GM12878 (cell line): ENCODE results near the gene DNAJC22. TPM values are rescaled to one million over a fixed set of nuclear protein-coding genes. Genes with fewer than 3 reads are reported as not detected.

Source experiments
- ATAC-seq: fragments of 200-7000 bp; cut with Tn5 transposase; 3 replicates; pipeline ENCODE4 v1.9.1; 2020; ENCODE audit warnings: mild to moderate bottlenecking, moderate library complexity
- BruUV-seq: library from RNA; stranded (reverse); fragments of 400-500 nt; replicated peaks from 2 replicates; lab custom pipeline; 2021; lab: Mats Ljungman, UMichigan
- CTCF ChIA-PET: fragments of 300-600 bp; sonication (Branson Sonifier 250); formaldehyde crosslinking; extraction: SDS; loops from one replicate; lab custom pipeline; 2021; ENCODE audit warnings: inconsistent platforms; lab: Yijun Ruan, JAX
- POLR2A ChIA-PET: fragments of 350-600 bp; formaldehyde crosslinking; extraction: SDS; loops from one replicate; lab custom pipeline; 2021; ENCODE audit warnings: inconsistent platforms; lab: Charles Lee
- RAD21 ChIA-PET: fragments of 300-600 bp; sonication (Branson Sonifier 250); formaldehyde crosslinking; loops from one replicate; lab custom pipeline; 2023; ENCODE audit warnings: antibody characterized with exemption; ENCODE audit not compliant: unreplicated experiment; lab: Charles Lee
- SMC1A ChIA-PET: fragments of 300-600 bp; sonication (Branson Sonifier 250); formaldehyde crosslinking; loops from one replicate; lab custom pipeline; 2023; ENCODE audit not compliant: unreplicated experiment, uncharacterized antibody; lab: Charles Lee
- DNase-seq: peaks from one replicate; pipeline ENCODE4 v3.0.0-alpha.2; 2011; ENCODE audit warnings: low read depth, low spot score
- FAIRE-seq: peaks from 3 replicates; lab custom pipeline; 2011; peaks lifted over from hg19 to GRCh38; lab: Jason Lieb, UNC
- H2AFZ ChIP-seq: 2 replicates; pipeline ENCODE4 v1.6.0; 2011; ENCODE audit warnings: low read depth, low read length, control low read depth; ENCODE audit not compliant: control insufficient read depth
- H3K27ac ChIP-seq: 2 replicates; pipeline ENCODE4 v1.5.1; 2011; ENCODE audit warnings: control low read depth; ENCODE audit not compliant: control insufficient read depth, insufficient read depth
- H3K27me3 ChIP-seq, 2 experiments: replicated peaks in 1 of 2; 2 replicates each; pipeline versions ENCODE4 v1.6.0 to v1.6.1; 2011; ENCODE audit warnings: low read length in 1 of 2; ENCODE audit not compliant: control insufficient read depth in 2 of 2, insufficient read depth in 2 of 2
- H3K36me3 ChIP-seq, 2 experiments: 2 replicates each; pipeline ENCODE4 v1.5.1; 2011; ENCODE audit warnings: low read length in 1 of 2; ENCODE audit not compliant: control insufficient read depth in 2 of 2, insufficient read depth in 2 of 2
- H3K4me1 ChIP-seq: 2 replicates; pipeline ENCODE4 v1.6.1; 2011; ENCODE audit warnings: mild to moderate bottlenecking, low read length, moderate library complexity, mixed read lengths; ENCODE audit not compliant: control insufficient read depth, insufficient read depth
- H3K4me2 ChIP-seq: 2 replicates; pipeline ENCODE4 v1.6.0; 2011; ENCODE audit warnings: control low read depth; ENCODE audit not compliant: control insufficient read depth, insufficient read depth
- H3K4me3 ChIP-seq: fragments of 200-600 bp; sonication (generic); 2 replicates; pipeline ENCODE4 v1.5.1; 2016
- H3K79me2 ChIP-seq: 2 replicates; pipeline ENCODE4 v1.6.0; 2011; ENCODE audit warnings: low read length; ENCODE audit not compliant: control insufficient read depth, insufficient read depth
- H3K9ac ChIP-seq: 2 replicates; pipeline ENCODE4 v1.8.0; 2011; ENCODE audit warnings: low read length, control low read depth, mixed read lengths; ENCODE audit not compliant: control insufficient read depth, insufficient read depth
- H3K9me3 ChIP-seq: replicated peaks from 3 replicates; pipeline ENCODE4 v1.5.1; 2011; ENCODE audit warnings: mild to moderate bottlenecking, low read length; ENCODE audit not compliant: control insufficient read depth, insufficient read depth
- H4K20me1 ChIP-seq: 2 replicates; pipeline ENCODE4 v1.6.0; 2011; ENCODE audit not compliant: control insufficient read depth, insufficient read depth
- EZH2 ChIP-seq: IDR thresholded peaks from 2 replicates; pipeline ENCODE4 v1.6.1; 2012; ENCODE audit warnings: low read depth, mild to moderate bottlenecking, control low read depth, inconsistent platforms, low read length, borderline replicate concordance; ENCODE audit not compliant: control insufficient read depth
- NBN ChIP-seq: fragments of 450-650 bp; IDR thresholded peaks from 2 replicates; pipeline ENCODE4 v1.6.1; 2016
- RCOR1 ChIP-seq: conservative IDR thresholded peaks from 2 replicates; pipeline ENCODE4 v1.6.1; 2012; ENCODE audit warnings: low read depth, low read length, improper control_type of control experiment
- WRNIP1 ChIP-seq: IDR thresholded peaks from 2 replicates; pipeline ENCODE4 v1.6.1; 2011; ENCODE audit warnings: low read depth, low read length, improper control_type of control experiment, borderline replicate concordance
- ZNF384 ChIP-seq: IDR thresholded peaks from 2 replicates; pipeline ENCODE4 v1.6.1; 2012; ENCODE audit warnings: low read depth, mild to moderate bottlenecking, low read length, improper control_type of control experiment, borderline replicate concordance
- WGBS: methylation state at CpG from one replicate; pipeline ENCODE4 v1.1.6; 2016; ENCODE audit warnings: low lambda C conversion rate; ENCODE audit not compliant: insufficient replicate concordance, insufficient coverage; ENCODE audit errors: missing lambda C conversion rate; 5-methylcytosine and 5-hydroxymethylcytosine counted together
- in situ Hi-C: fragments of 300-500 bp; cut with MboI; formaldehyde crosslinking; loops from 9 replicates; pipeline ENCODE4 v1.14.3; 2018; ENCODE audit warnings: mixed read lengths
- intact Hi-C: fragments of 100-400 bp; cut with micrococcal nuclease; formaldehyde crosslinking; loops from one replicate; pipeline ENCODE4 v1.14.2; 2022; ENCODE audit not compliant: unreplicated experiment
- polyA plus RNA-seq, 11 experiments: library from polyadenylated mRNA; depleted of rRNA in 4 of 11; unstranded in 6 of 11; stranded (reverse) in 5 of 11; fragments of >200 nt; fragmentation: Nextera tagmentation in 4 of 11; fragmentation: Illumina TruSeq in 1 of 11; extraction: Ambion mirVana in 4 of 11; extraction: Trizol in 1 of 11; gene quantifications; 1 replicate in 1 of 11; 2 replicates in 10 of 11; pipeline versions ENCODE4 v1.2.1 to v1.2.3, GENCODE V29; 2011 to 2016; ENCODE audit warnings: inconsistent platforms in 2 of 11, missing spikeins in 2 of 11, low read depth in 1 of 11
- total RNA-seq, 4 experiments: library from RNA; depleted of rRNA in 3 of 4; stranded (reverse); fragments of >200 nt in 3 of 4; fragmentation: Illumina TruSeq in 1 of 4; extraction: Trizol in 1 of 4; gene quantifications; 2 replicates each; pipeline versions ENCODE4 v1.2.1 to v1.2.3, GENCODE V29; 2013 to 2021
- TF ChIP-seq, protein P1 (sequence below): IDR thresholded peaks from 2 replicates; pipeline ENCODE4 v1.6.1; 2012; ENCODE audit warnings: improper control_type of control experiment, low read depth, low read length; ENCODE audit not compliant: insufficient replicate concordance
- TF ChIP-seq, protein P2 (sequence below): fragments of 450-650 bp; IDR thresholded peaks from 2 replicates; pipeline ENCODE4 v1.6.1; 2017; ENCODE audit warnings: mild to moderate bottlenecking, moderate library complexity

The DNAJC22 gene
- total and polyA plus RNA-seq, 10 of the 15 experiments (the other 5 are each of a cell fraction or from before 2014, with no cell fraction given) = 0.06 to 0.61 (median 0.13) TPM; not detected in 3

DNA sequence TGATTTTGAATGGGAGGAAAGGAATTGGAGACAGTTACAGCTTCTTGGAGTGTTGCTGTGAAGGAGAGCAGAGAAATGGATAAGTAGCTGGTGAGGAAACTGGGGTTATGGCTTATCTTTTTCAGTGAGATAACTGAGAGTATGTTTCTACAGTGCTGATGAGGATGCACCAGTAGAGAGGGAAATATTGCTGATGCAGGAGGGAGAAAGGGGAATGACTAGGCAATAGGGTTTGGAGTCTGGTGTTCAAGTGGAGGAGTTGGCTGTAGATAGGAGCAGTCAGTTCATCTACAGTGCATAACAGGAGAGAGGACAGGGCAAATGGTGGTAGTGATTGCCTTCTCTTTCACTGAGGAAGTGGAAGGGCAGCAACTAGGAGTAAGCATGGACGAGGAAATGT is 53.6 kb downstream of the DNAJC22 start:
- Histone ChIP-seq H3K4me1 (no peaks in the 10 kb centered on the region), H4K20me1 (0 out of 2 replicates have a peak, but pooled peaks cover 3% of the 10 kb centered on the region), H3K27me3 (no peaks in the 10 kb centered on the region), H3K79me2 (peaks cover 54% of the 10 kb centered on the region), H3K4me2 (no peak overlapping the region), H2AFZ (no peak overlapping the region), H3K9me3 (no peaks in the 10 kb centered on the region), H3K27ac (no peak overlapping the region), H3K9ac (no peak overlapping the region), H3K36me3 (peaks cover 0 to 4% of the 10 kb centered on the region in 2 experiments; a peak in 2 of 4 replicates), H3K4me3 (no peak overlapping the region)
- ATAC-seq (no peak), DNase-seq (no peak), FAIRE-seq (no peak)
- TF ChIP-seq EZH2 (no peak), RCOR1 (no peak), NBN (no peak), ZNF384 (no peak), WRNIP1 (no peak)
- TF ChIP-seq, protein P1, sequence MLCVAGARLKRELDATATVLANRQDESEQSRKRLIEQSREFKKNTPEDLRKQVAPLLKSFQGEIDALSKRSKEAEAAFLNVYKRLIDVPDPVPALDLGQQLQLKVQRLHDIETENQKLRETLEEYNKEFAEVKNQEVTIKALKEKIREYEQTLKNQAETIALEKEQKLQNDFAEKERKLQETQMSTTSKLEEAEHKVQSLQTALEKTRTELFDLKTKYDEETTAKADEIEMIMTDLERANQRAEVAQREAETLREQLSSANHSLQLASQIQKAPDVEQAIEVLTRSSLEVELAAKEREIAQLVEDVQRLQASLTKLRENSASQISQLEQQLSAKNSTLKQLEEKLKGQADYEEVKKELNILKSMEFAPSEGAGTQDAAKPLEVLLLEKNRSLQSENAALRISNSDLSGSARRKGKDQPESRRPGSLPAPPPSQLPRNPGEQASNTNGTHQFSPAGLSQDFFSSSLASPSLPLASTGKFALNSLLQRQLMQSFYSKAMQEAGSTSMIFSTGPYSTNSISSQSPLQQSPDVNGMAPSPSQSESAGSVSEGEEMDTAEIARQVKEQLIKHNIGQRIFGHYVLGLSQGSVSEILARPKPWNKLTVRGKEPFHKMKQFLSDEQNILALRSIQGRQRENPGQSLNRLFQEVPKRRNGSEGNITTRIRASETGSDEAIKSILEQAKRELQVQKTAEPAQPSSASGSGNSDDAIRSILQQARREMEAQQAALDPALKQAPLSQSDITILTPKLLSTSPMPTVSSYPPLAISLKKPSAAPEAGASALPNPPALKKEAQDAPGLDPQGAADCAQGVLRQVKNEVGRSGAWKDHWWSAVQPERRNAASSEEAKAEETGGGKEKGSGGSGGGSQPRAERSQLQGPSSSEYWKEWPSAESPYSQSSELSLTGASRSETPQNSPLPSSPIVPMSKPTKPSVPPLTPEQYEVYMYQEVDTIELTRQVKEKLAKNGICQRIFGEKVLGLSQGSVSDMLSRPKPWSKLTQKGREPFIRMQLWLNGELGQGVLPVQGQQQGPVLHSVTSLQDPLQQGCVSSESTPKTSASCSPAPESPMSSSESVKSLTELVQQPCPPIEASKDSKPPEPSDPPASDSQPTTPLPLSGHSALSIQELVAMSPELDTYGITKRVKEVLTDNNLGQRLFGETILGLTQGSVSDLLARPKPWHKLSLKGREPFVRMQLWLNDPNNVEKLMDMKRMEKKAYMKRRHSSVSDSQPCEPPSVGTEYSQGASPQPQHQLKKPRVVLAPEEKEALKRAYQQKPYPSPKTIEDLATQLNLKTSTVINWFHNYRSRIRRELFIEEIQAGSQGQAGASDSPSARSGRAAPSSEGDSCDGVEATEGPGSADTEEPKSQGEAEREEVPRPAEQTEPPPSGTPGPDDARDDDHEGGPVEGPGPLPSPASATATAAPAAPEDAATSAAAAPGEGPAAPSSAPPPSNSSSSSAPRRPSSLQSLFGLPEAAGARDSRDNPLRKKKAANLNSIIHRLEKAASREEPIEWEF = no peak
- TF ChIP-seq, protein P2, sequence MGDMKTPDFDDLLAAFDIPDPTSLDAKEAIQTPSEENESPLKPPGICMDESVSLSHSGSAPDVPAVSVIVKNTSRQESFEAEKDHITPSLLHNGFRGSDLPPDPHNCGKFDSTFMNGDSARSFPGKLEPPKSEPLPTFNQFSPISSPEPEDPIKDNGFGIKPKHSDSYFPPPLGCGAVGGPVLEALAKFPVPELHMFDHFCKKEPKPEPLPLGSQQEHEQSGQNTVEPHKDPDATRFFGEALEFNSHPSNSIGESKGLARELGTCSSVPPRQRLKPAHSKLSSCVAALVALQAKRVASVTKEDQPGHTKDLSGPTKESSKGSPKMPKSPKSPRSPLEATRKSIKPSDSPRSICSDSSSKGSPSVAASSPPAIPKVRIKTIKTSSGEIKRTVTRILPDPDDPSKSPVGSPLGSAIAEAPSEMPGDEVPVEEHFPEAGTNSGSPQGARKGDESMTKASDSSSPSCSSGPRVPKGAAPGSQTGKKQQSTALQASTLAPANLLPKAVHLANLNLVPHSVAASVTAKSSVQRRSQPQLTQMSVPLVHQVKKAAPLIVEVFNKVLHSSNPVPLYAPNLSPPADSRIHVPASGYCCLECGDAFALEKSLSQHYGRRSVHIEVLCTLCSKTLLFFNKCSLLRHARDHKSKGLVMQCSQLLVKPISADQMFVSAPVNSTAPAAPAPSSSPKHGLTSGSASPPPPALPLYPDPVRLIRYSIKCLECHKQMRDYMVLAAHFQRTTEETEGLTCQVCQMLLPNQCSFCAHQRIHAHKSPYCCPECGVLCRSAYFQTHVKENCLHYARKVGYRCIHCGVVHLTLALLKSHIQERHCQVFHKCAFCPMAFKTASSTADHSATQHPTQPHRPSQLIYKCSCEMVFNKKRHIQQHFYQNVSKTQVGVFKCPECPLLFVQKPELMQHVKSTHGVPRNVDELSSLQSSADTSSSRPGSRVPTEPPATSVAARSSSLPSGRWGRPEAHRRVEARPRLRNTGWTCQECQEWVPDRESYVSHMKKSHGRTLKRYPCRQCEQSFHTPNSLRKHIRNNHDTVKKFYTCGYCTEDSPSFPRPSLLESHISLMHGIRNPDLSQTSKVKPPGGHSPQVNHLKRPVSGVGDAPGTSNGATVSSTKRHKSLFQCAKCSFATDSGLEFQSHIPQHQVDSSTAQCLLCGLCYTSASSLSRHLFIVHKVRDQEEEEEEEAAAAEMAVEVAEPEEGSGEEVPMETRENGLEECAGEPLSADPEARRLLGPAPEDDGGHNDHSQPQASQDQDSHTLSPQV = no peak
- ChIA-PET SMC1A (interaction anchor here (0.5 to 4.1 kb wide), 5 partner anchors 10 to 43 kb away, joined by 3 to 20 read pairs (median 4); no protein-coding TSS in a partner anchor), RAD21 (interaction anchor here (0.7 to 1.2 kb wide), 3 partner anchors 10 to 42 kb away, joined by 3 to 5 read pairs (median 3); no protein-coding TSS in a partner anchor), POLR2A (interaction anchor here (0.6 kb wide), 1 partner anchor 10 kb away, joined by 3 read pairs; no protein-coding TSS in a partner anchor), CTCF (interaction anchor here (0.9 to 1.4 kb wide), 4 partner anchors 8 to 71 kb away, joined by 3 to 4 read pairs (median 4); no protein-coding TSS in a partner anchor)
- BruUV-seq = no TSS peak
- 94% methylated on average over 1 of the region's 1 CpG for WGBS
- in situ Hi-C loops (no loop called here), intact Hi-C loops (no loop called here)
